Skeletal muscle tissue (tissue), 4 donors: ENCODE results near the gene HPS6. TPM values are rescaled to one million over a fixed set of nuclear protein-coding genes. Genes with fewer than 3 reads are reported as not detected.
A peak's percentile ranks its signal among the peaks of the same experiment; 100 is the strongest.

Experiments
- H3K27ac ChIP-seq: one replicate; pipeline ENCODE4 v1.7.0; 2013; ENCODE audit warnings: mild to moderate bottlenecking, low read depth, low read length, inconsistent platforms
- H3K27me3 ChIP-seq, 3 donors: one replicate each; pipeline ENCODE4 v1.7.0; 2013; ENCODE audit warnings: low read length in 3 of 3; ENCODE audit not compliant: control insufficient read depth in 3 of 3, insufficient read depth in 3 of 3
- H3K36me3 ChIP-seq, 3 donors: one replicate each; pipeline ENCODE4 v1.7.0; 2013; ENCODE audit warnings: low read length in 3 of 3; ENCODE audit not compliant: control insufficient read depth in 3 of 3, insufficient read depth in 3 of 3
- H3K4me1 ChIP-seq, 3 donors: one replicate each; pipeline ENCODE4 v1.7.0; 2013; ENCODE audit warnings: low read length in 3 of 3, mild to moderate bottlenecking in 3 of 3; ENCODE audit not compliant: control insufficient read depth in 3 of 3, insufficient read depth in 3 of 3
- H3K4me3 ChIP-seq, 3 donors: one replicate each; pipeline ENCODE4 v1.7.0; 2013; ENCODE audit warnings: low read length in 3 of 3
- H3K9ac ChIP-seq, 3 donors: one replicate each; pipeline ENCODE4 v1.7.0; 2013; ENCODE audit warnings: low read length in 3 of 3, mild to moderate bottlenecking in 3 of 3, moderate library complexity in 2 of 3, low read depth in 1 of 3
- H3K9me3 ChIP-seq, 3 donors: one replicate each; pipeline ENCODE4 v1.7.0; 2013; ENCODE audit warnings: low read length in 3 of 3; ENCODE audit not compliant: control insufficient read depth in 3 of 3
- total RNA-seq: library from RNA; depleted of rRNA; stranded (reverse); fragments of >200 nt; gene quantifications from one replicate; pipeline ENCODE4 v1.2.3, GENCODE V29; 2014
- donor health status: Osteomylitis.

The HPS6 gene
- total RNA-seq, 1 donor from 2014 or later: 16.7 TPM

DNA sequence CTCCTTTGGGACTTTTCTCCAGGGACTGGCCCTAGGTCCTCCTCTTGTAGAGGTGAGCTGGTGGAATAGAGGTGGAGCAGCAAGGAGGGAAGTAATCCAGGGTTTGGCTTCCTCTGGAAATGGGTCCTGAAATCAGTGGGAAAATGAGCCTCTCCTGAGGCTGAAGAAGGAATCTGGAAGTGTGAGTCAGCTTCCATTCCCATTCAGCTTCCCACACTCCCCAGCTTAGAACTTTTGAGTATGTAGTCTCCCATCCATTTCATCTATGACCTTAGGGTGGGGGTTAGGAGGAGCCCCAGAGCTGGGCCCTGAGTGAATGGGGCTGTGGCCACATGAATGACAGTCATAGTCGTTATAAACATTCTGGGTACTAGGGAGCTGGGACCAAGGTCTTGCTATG lies 37.3 kb downstream of the HPS6 start:
- no peak overlapping the region for H3K4me3 ChIP-seq
- H3K27ac ChIP-seq: no peak overlapping the region
- peaks cover 4 to 7% (median 4%) of the 10 kb centered on the region in 3 donors for H3K36me3 ChIP-seq
- H3K4me1 ChIP-seq: peaks cover 0 to 4% (median 0%) of the 10 kb centered on the region in 3 donors
- H3K9me3 ChIP-seq: no peaks in the 10 kb centered on the region
- no peaks in the 10 kb centered on the region for H3K27me3 ChIP-seq
- no peak overlapping the region for H3K9ac ChIP-seq

DNA sequence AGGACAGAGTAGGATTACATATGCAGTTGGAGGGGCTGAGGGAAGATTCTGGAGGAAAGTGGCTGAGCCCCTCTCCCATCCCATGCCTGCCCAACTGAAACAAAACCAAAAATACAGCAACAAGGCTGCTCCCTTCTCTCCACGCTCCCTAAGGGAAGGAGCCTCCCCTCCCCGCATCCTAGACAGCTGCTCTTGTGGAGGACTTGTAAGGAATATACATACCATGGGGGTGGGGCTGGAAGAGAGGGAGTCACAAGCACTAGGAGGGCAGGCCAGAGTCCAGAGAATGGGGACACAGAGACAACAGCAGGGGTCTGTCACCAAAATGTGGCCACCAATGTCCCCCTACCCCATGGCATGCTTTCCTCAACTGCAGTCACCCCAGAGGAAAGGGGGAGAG lies 41.8 kb downstream of the HPS6 start:
- Histone ChIP-seq H3K9ac (no peak overlapping the region), H3K4me3 (no peak overlapping the region), H3K27ac (no peak overlapping the region), H3K27me3 (no peaks in the 10 kb centered on the region), H3K36me3 (peaks cover 45 to 48% (median 46%) of the 10 kb centered on the region in 3 donors), H3K9me3 (no peaks in the 10 kb centered on the region), H3K4me1 (peaks cover 0 to 4% (median under 1%) of the 10 kb centered on the region in 3 donors)

DNA sequence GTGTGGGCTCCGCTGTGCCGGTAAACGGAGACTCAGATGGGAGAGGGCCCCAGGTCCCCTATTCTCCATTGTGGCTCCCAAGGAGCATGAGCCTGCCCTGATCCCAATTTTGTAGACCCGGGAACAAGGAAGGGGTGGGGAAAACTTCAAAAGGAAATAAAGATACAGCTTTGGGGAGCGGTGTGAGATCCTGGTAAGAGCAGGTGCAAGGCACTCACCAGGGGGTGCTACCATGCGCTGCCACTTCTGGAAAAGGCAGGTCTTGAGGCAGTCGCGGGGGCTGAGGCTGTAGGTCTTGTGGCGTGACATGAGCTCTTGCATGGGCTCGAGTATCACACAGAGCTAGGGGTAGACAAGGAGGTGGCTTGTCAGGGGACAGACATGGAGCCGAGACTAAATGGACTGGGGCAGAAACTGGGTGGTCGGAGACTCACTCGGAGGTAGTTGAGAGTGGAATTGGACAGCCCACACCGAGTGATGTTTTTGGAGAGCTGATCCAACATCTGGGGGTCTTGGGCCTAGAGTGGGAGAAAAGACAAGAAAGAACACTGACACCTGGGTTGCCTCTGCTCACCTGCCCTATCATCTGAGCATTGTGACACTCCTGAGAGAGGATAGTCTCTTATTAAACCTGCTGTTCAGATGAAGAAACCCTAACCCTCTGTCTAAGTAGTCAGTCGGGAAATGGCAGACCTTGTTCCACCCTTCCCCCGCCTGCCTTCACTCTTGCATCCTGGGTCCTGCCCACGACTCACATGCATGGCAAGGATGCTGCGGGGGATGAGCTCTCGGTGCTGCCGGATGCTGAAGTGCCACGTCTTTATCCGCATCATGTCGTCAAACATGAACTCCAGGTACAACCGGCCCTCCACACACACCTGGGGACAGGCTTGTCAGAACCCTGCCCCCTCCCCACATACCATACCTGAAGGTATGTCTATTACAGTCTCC lies 44.3 kb downstream of the HPS6 start:
- H3K4me3 ChIP-seq: no peak overlapping the region
- no peaks in the 10 kb centered on the region for H3K9me3 ChIP-seq
- H3K36me3 ChIP-seq: peaks cover 45 to 48% (median 47%) of the 10 kb centered on the region in 3 donors
- no peak overlapping the region for H3K27ac ChIP-seq
- no peaks in the 10 kb centered on the region for H3K27me3 ChIP-seq
- H3K9ac ChIP-seq: no peak overlapping the region
- peaks cover 14 to 21% (median 17%) of the 10 kb centered on the region in 3 donors for H3K4me1 ChIP-seq

DNA sequence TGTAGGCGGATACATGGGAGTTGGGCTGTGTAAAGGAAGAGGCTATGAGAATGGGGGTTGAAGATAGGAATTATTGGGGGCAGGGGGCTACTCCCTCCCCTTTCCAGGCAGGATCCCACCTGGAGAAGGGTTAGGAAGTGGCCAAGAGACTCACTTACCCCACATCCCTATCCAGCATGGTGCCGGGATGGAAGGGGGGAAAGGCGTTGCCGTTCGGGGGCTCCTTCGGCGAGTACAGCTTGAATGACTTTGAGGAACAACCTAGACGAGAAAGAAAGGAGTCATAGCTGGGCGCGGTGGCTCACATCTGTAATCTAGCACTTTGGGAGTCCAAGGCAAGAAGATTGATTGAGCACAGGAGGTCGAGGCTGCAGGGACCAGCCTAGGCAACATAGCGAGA lies 46.1 kb downstream of the HPS6 start:
- no peak overlapping the region for H3K4me3 ChIP-seq
- H3K27ac ChIP-seq: no peak overlapping the region
- peaks cover 27 to 30% (median 30%) of the 10 kb centered on the region in 3 donors for H3K4me1 ChIP-seq
- H3K36me3 ChIP-seq: peaks cover 45 to 48% (median 47%) of the 10 kb centered on the region in 3 donors
- H3K9ac ChIP-seq: no peak overlapping the region
- no peaks in the 10 kb centered on the region for H3K9me3 ChIP-seq
- no peaks in the 10 kb centered on the region for H3K27me3 ChIP-seq

DNA sequence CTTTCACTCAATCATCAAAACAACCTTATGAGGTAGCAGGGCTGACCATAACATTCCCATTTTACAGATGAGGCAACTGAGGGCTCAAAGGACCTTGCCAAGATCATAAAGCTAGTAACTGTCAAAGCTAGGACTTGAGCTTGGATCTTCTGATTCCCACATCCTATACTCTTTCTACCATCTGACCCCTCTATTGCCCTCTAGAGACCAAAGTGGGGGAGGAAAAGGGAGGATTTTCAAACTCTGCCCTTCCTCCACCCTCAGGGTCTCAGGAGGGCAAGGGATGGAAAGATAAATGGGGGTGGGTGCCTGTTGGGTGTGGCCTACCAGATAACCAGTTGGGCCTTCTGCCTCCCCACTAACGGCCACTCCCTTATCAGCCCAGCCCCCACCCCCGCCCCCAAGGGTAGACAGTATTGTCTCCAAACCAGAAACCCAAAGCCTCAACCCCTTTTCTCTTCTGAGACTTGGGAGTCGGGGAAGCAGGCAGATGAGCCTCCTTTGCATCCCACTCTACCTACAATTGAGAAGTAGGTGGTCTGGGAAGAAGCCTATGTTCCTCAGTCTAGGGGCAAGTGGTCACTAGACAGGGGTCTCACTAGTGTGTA lies 47.2 kb downstream of the HPS6 start:
- Histone ChIP-seq H3K4me1 (peaks cover 38 to 41% (median 40%) of the 10 kb centered on the region in 3 donors), H3K4me3 (no peak overlapping the region), H3K27ac (no peak overlapping the region), H3K9me3 (no peaks in the 10 kb centered on the region), H3K36me3 (peaks cover 41 to 43% (median 41%) of the 10 kb centered on the region in 3 donors), H3K27me3 (no peaks in the 10 kb centered on the region), H3K9ac (no peak overlapping the region)

DNA sequence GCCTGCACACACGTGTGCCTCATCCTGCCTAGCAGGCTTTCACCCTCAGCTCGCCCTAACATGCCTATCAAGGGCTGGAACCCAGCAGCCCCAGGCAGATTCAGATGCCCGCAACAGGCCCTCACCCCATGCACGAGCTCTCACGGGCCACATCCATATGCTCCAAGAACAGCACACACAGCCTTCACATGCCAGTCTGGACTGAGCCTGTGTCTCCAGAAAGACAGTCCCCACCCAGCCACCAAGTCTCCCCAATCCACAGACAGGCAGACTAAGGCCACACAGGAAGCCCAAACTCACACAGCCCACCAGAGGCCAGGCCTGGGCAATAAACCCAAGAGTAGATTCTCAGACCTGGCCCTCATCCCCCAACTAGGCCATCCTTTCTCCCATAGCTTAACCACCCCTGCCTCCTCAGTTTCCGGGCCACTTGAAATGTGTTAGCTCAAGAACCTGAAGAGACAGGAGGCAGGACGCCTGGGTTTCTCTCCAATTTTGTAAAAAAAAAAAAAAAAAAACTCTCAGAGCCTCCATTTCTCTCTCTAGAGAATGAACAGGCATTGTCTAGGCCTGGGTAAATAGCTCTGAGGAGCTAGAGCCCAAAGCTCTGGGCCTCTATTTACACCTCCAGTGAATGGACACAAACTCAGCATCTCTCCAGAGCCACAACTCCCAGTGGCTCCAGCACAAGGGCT lies 48.3 kb downstream of the HPS6 start:
- peaks cover 49 to 52% (median 51%) of the 10 kb centered on the region in 3 donors for H3K4me1 ChIP-seq
- no peak overlapping the region for H3K27ac ChIP-seq
- H3K4me3 ChIP-seq: peak overlapping the region; percentile 45 to 56 (median 54)
- peak overlapping the region; percentile 60 to 74 (median 61) for H3K9ac ChIP-seq
- H3K27me3 ChIP-seq: no peaks in the 10 kb centered on the region
- H3K36me3 ChIP-seq: peaks cover 32 to 34% (median 32%) of the 10 kb centered on the region in 3 donors
- H3K9me3 ChIP-seq: no peaks in the 10 kb centered on the region

DNA sequence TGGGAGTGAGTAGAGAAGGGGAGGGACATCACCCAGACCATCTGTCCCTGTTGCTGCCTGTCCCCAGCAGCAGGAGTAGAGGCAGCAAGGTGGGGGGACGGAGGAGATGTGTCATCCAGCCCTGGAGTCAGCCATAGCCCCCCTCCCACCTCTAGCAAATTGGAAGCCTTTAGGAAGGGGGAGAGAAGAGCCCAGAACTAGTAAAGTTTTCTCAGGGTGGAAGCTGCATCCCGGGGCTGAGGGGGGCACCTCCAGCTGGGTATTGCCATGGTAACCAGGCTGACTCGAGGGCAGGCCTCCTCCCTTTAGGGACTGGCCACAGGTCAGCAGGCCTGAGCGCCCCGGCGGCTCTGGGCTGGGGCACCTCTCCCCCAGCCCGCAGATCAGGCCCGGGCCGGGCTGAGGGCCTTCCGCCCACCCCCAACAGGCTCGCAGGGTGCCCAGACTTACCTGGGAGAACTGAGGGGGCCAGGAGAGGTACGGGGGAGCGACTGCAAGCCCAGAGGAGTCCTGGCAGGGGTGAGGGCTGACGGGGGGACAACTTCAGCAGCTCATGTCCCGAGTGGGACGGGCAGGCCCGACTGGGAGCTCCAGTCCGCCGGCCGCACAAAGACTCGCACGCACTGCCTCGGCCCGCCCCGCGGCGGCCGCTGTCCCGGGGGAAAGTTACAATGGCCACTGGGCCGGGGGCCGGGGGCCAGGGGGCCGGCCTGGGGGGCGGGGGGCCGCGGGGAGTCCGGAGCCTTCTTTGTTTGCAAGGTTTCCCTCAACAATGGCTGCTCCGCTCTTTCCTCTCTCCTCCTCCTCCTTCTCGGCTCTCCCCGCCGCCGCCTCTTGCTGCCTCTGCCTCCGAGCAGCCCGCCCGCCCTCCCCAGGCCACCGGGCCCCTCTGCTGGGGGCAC lies 49.1 kb downstream of the HPS6 start:
- Histone ChIP-seq H3K36me3 (peaks cover 24 to 26% (median 24%) of the 10 kb centered on the region in 3 donors), H3K27me3 (no peaks in the 10 kb centered on the region), H3K4me3 (peak overlapping the region; percentile 60 to 68 (median 68)), H3K9me3 (no peaks in the 10 kb centered on the region), H3K27ac (peak overlapping the region; percentile 26), H3K4me1 (peaks cover 56 to 60% (median 58%) of the 10 kb centered on the region in 3 donors), H3K9ac (peak overlapping the region; percentile 60 to 74 (median 61))

DNA sequence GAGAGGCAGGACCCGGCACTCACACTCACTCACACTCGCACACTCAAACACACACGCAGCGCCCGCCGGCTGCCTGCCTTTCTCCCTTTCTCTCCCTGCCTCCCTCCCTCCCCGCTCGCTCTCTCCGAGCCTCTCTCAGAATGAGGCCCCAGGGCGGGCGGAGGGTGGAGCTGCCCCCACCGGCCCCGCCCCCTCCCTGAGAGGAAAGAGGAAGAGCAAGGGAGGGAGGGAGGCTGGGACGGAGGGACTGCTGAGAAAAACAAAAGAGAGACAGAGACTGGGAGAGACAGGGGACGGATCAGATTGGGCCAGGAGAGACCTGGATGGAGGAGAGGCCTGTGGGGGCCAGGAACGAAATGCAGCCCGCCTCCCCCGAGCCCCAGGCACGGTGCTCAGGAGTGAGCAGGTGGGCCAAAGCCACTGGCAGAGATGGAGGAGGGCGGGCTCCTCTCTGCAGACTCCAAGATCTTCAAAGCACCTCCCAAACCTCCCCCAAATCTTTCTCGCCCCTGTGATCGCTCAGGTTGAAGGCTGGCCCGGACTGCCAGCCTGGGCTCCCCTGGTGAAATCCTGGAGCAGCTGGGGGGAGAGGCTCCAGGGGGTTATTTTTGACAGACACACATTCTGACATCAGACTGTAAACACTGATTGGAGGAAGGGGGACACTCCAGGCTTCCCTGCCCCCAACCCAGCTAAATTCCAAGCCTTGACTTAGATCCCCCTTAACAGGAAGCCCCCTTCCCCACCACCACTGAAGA lies 49.9 kb downstream of the HPS6 start:
- H3K27ac ChIP-seq: peak overlapping the region; percentile 73
- H3K4me1 ChIP-seq: peaks cover 60 to 63% (median 63%) of the 10 kb centered on the region in 3 donors
- peak overlapping the region; percentile 62 to 74 (median 70) for H3K9ac ChIP-seq
- H3K27me3 ChIP-seq: no peaks in the 10 kb centered on the region
- H3K9me3 ChIP-seq: no peaks in the 10 kb centered on the region
- H3K4me3 ChIP-seq: peak overlapping the region; percentile 60 to 69 (median 68)
- H3K36me3 ChIP-seq: peaks cover 16 to 18% (median 16%) of the 10 kb centered on the region in 3 donors
